AG09319 (cell line): Measurements from ENCODE around the gene DONSON.
"Not testable (repeated sequence)": the region's sequence is repeated elsewhere in the genome, so short reads cannot be mapped to it uniquely, and the experiment has no call there.

ENCODE experiments used
- DNase-seq: peaks from one replicate; pipeline ENCODE4 v3.0.0-alpha.2; 2010; ENCODE audit warnings: low read depth; ENCODE audit errors: extremely low read depth
- TF ChIP-seq, protein P1 (sequence below): IDR thresholded peaks from 2 replicates; pipeline ENCODE4 v1.5.1; 2011; ENCODE audit warnings: low read depth, mild to moderate bottlenecking, inconsistent platforms, low read length, moderate library complexity

The DONSON gene

DNA sequence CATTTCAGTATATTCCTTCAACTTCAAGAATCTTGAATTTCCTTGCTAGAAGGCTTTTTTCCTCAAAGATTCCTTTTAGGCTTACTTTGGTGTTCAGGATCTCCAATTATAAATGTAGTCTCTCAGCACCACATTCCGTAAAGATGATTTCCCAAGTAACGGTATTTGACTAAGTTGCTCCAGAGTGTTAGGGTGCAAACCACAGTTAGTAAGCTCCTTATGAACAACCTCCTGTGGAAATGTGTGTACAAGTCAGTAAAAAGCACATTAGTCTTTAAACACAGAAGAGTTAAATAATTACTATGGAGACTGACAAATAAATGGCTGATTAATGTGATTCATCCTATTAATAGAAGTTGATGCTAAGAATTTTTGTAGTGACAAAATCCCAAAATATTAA is 10.3 kb downstream of the DONSON start:
- TF ChIP-seq, protein P1, sequence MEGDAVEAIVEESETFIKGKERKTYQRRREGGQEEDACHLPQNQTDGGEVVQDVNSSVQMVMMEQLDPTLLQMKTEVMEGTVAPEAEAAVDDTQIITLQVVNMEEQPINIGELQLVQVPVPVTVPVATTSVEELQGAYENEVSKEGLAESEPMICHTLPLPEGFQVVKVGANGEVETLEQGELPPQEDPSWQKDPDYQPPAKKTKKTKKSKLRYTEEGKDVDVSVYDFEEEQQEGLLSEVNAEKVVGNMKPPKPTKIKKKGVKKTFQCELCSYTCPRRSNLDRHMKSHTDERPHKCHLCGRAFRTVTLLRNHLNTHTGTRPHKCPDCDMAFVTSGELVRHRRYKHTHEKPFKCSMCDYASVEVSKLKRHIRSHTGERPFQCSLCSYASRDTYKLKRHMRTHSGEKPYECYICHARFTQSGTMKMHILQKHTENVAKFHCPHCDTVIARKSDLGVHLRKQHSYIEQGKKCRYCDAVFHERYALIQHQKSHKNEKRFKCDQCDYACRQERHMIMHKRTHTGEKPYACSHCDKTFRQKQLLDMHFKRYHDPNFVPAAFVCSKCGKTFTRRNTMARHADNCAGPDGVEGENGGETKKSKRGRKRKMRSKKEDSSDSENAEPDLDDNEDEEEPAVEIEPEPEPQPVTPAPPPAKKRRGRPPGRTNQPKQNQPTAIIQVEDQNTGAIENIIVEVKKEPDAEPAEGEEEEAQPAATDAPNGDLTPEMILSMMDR: no peak
- DNase-seq: no peak

DNA sequence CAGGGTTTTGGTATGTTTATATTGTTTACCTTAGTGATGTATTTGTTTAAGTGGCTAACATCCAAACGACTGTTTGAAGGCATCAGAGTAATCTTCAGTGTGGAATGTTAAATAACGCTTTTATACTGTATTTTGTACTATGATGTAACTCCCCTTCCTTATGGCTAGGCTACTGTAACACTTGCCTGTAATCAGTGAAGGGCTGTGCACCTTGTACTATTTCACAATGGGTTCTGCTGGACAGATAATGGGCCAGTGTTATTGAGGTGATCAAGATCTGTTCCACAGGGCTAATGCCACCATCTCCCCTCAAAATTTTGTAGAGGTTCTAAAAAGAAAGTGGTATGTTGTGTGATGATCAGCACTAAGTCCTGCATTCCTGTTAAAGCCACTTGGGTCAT is 11.7 kb downstream of the DONSON start:
- not testable (repeated sequence) for DNase-seq

DNA sequence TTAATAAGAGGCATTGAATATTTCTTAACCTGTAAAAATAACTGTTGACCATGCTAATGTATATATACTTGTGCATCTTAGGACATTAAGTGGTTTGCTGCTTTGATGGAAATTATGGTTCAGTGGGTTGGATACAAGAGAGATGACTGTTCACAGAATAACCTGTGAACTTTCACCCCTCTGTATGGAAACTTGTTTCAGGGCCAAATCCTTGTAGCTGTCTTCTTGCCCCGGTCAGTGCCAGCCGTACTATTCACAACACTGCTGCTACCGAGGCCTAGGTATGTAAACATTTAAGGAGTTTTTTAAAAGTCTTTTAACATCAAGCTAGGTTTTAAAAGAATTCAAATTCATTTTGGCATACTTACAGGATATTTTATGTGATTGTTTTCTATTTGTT is 16.1 kb downstream of the DONSON start:
- no peak for DNase-seq
- TF ChIP-seq, protein P1: no peak

DNA sequence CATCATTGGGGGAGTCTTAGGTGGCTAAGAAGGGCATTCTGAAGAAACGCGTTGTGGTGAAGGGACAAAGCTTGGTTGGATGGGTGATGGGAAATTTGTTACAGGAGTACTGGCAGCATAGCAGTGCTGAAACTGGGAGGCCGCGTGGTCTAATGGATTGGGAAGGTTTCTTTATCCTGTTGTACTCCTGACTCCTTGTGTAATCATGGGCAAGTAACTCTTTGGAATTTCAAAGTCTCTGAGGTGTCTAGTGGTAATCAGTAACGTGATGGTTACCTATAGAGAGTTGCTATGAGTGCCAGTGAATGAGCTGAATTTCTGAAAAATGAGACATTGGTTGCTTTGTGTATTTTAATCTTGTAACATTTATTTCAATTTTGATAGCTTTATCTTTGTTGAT is 18.5 kb downstream of the DONSON start:
- TF ChIP-seq, protein P1: no peak
- DNase-seq: no peak

DNA sequence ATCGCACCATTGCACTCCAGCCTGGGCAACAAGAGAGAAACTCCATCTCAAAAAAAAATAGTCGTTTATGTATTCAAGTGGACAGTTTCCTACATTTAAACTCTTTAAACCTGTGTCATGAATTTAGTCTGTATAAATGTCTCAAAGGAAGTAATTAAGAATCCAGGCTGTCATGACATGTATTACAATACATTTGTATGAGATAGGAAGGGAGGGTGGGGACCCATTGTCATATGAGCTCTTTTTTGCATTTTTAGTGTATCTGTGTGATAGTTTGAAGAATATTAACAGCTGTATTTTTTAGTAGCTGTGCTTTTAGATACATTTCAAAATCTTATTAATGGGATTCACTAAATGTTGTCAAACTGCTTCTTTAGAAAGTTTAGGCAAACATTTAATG is 20.0 kb downstream of the DONSON start:
- TF ChIP-seq, protein P1: no peak
- no peak for DNase-seq

DNA sequence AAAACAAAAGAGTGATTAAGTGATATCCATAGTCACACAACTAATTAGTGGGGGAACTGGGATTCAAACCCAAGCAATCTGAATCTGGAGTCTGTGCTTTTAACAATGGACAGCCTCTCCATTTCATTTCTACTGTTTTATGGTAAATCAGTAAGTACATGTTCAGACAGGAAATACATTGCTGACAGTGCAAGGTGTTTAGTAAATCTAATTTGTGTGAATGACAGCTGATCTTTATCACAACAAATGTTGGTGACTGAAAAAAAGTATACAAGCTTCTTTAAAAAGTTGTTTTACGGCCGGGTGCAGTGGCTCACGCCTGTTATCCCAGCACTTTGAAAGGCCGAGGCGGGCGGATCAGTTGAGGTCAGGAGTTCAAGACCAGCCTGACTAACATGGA is 20.6 kb downstream of the DONSON start:
- TF ChIP-seq, protein P1: no peak
- DNase-seq: no peak

DNA sequence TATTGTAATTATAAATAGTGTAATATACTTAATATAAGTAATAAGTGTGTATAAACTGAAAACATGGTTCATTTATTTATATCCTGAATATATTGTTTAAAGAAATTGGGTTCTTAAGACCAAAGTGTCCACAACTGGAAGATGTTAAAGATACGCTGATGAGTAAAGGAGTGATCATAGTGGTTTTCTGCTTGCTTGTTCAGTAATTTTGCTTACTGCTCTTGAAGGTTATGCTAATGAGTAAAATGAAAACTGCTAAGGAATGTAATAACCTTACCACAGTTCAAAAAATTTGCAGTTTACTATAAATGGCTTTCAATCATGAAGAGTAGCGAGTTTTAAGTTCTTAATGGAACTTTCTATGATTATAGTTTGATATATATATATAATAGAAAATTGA is 22.0 kb downstream of the DONSON start:
- TF ChIP-seq, protein P1: no peak

DNA sequence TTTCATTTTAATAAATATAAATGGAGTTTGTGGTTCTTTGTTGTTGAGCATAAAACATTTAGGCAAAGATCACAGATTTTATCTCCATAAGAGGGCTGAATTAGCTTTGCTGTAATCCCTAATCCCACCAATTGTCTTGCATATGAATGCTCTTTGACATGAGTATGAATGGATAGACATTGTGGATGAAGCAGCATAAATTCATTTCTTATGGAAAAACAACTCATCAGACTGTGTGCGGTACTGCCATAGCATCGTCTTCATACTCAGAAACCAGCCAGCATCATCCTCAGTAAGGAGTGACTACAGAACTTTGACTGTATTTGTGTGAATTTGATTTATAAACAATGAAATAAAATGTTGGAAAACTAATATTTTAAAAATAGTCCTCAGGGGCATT is 26.1 kb downstream of the DONSON start:
- no peak for DNase-seq
- TF ChIP-seq, protein P1: no peak

More for the DNA sequence above, 22.0 kb downstream of the DONSON start:
- no peak for DNase-seq
